IMR-90 (cell line): ENCODE results near the gene WFDC10A. TPM values are rescaled to one million over a fixed set of nuclear protein-coding genes. Genes with fewer than 3 reads are reported as not detected.

Experiments used
- ATAC-seq: fragments of 200-7000 bp; cut with Tn5 transposase; 2 replicates; pipeline ENCODE4 v1.9.1; 2020; ENCODE audit warnings: low read depth, mild to moderate bottlenecking, moderate library complexity
- BruUV-seq: library from RNA; stranded (reverse); fragments of 400-500 nt; replicated peaks from 2 replicates; lab custom pipeline; 2021; lab: Mats Ljungman, UMichigan
- CTCF ChIA-PET: fragments of 300-600 bp; formaldehyde crosslinking; extraction: SDS; loops from one replicate; lab custom pipeline; 2021; ENCODE audit warnings: antibody characterized with exemption; lab: Yijun Ruan, JAX
- POLR2A ChIA-PET: fragments of 300-600 bp; sonication (Branson Sonifier 250); formaldehyde crosslinking; loops from one replicate; lab custom pipeline; 2022; ENCODE audit warnings: antibody characterized with exemption; ENCODE audit not compliant: unreplicated experiment; lab: Charles Lee
- DNase-seq: peaks from one replicate; pipeline ENCODE4 v3.0.0; 2013
- H2AFZ ChIP-seq: replicated peaks from 2 replicates; pipeline ENCODE3; 2013; ENCODE audit warnings: low read length, mild to moderate bottlenecking; ENCODE audit not compliant: poor library complexity
- H2AK5ac ChIP-seq: 2 replicates; pipeline ENCODE4 v1.6.1; 2013; ENCODE audit warnings: low read depth, low read length, inconsistent platforms
- H2AK9ac ChIP-seq: replicated peaks from 2 replicates; pipeline ENCODE3; 2013; ENCODE audit warnings: mild to moderate bottlenecking, low read depth, low read length, moderate library complexity; ENCODE audit not compliant: poor library complexity
- H2BK120ac ChIP-seq: 2 replicates; pipeline ENCODE4 v1.6.1; 2013; ENCODE audit warnings: low read depth, low read length, inconsistent platforms
- H2BK15ac ChIP-seq: 3 replicates; pipeline ENCODE4 v1.6.1; 2013; ENCODE audit warnings: low read depth, low read length, inconsistent platforms
- H2BK20ac ChIP-seq: 2 replicates; pipeline ENCODE4 v1.6.1; 2013; ENCODE audit warnings: low read depth, mild to moderate bottlenecking, inconsistent platforms, low read length, moderate library complexity
- H2BK5ac ChIP-seq: 2 replicates; pipeline ENCODE4 v1.6.1; 2013; ENCODE audit warnings: mild to moderate bottlenecking, low read depth, low read length, inconsistent platforms; ENCODE audit not compliant: poor library complexity, severe bottlenecking
- H3K14ac ChIP-seq: replicated peaks from 2 replicates; pipeline ENCODE4 v1.6.1; 2013; ENCODE audit warnings: low read depth, low read length, inconsistent platforms
- H3K18ac ChIP-seq: 2 replicates; pipeline ENCODE4 v1.6.1; 2013; ENCODE audit warnings: low read depth, low read length, control low read depth
- H3K23ac ChIP-seq: 2 replicates; pipeline ENCODE4 v1.6.1; 2013; ENCODE audit warnings: low read depth, low read length, inconsistent platforms
- H3K27ac ChIP-seq: 2 replicates; pipeline ENCODE4 v1.5.1; 2013; ENCODE audit warnings: mild to moderate bottlenecking, control low read depth, low read length; ENCODE audit not compliant: insufficient read depth
- H3K27me3 ChIP-seq: 2 replicates; pipeline ENCODE4 v1.6.1; 2013; ENCODE audit warnings: low read length; ENCODE audit not compliant: control insufficient read depth, insufficient read depth
- H3K36me3 ChIP-seq: 2 replicates; pipeline ENCODE4 v1.6.1; 2013; ENCODE audit warnings: low read length, mixed read lengths; ENCODE audit not compliant: control insufficient read depth, insufficient read depth
- H3K4ac ChIP-seq: 2 replicates; pipeline ENCODE4 v1.6.1; 2013; ENCODE audit warnings: low read depth, low read length, inconsistent platforms
- H3K4me1 ChIP-seq: 2 replicates; pipeline ENCODE4 v1.6.1; 2013; ENCODE audit warnings: low read length, mixed read lengths; ENCODE audit not compliant: control insufficient read depth, insufficient read depth
- H3K4me2 ChIP-seq: 2 replicates; pipeline ENCODE4 v1.6.1; 2013; ENCODE audit warnings: low read depth, mild to moderate bottlenecking, control low read depth, low read length, moderate library complexity
- H3K4me3 ChIP-seq: 2 replicates; pipeline ENCODE4 v1.5.1; 2013; ENCODE audit warnings: low read depth, mild to moderate bottlenecking, control low read depth, low read length, moderate library complexity; ENCODE audit not compliant: insufficient read depth
- H3K56ac ChIP-seq: 2 replicates; pipeline ENCODE4 v1.6.1; 2013; ENCODE audit warnings: low read length, inconsistent platforms; ENCODE audit not compliant: insufficient read depth; ENCODE audit errors: extremely low read depth
- H3K79me1 ChIP-seq, 2 experiments: 2 replicates each; pipeline ENCODE4 v1.6.1; 2013; ENCODE audit warnings: low read length in 2 of 2, inconsistent platforms in 1 of 2, low read depth in 1 of 2
- H3K9ac ChIP-seq: 2 replicates; pipeline ENCODE4 v1.6.1; 2013; ENCODE audit warnings: low read depth, low read length, control low read depth
- H3K9me1 ChIP-seq: 2 replicates; pipeline ENCODE4 v1.6.1; 2013; ENCODE audit warnings: low read length, inconsistent platforms; ENCODE audit not compliant: insufficient read depth
- H3K9me3 ChIP-seq: 2 replicates; pipeline ENCODE4 v1.6.1; 2013; ENCODE audit warnings: low read length; ENCODE audit not compliant: control insufficient read depth, insufficient read depth
- H4K20me1 ChIP-seq: 2 replicates; pipeline ENCODE4 v1.6.1; 2013; ENCODE audit warnings: low read length, inconsistent platforms; ENCODE audit not compliant: insufficient read depth
- H4K5ac ChIP-seq: 2 replicates; pipeline ENCODE4 v1.6.1; 2013; ENCODE audit warnings: mild to moderate bottlenecking, low read depth, low read length, control low read depth
- H4K8ac ChIP-seq, 2 experiments: 2 replicates each; pipeline ENCODE4 v1.6.1; 2013; ENCODE audit warnings: low read depth in 2 of 2, low read length in 2 of 2, control low read depth in 1 of 2, inconsistent platforms in 1 of 2
- H4K91ac ChIP-seq: 2 replicates; pipeline ENCODE4 v1.6.1; 2013; ENCODE audit warnings: low read depth, low read length, inconsistent platforms; ENCODE audit not compliant: insufficient read depth
- BHLHE40 ChIP-seq: fragments of 150-350 bp; IDR thresholded peaks from 2 replicates; pipeline ENCODE4 v1.6.1; 2016; ENCODE audit warnings: mild to moderate bottlenecking, low read depth, low read length
- MAFK ChIP-seq: IDR thresholded peaks from 2 replicates; pipeline ENCODE4 v1.6.1; 2012; ENCODE audit warnings: low read depth, low read length, improper control_type of control experiment
- MXI1 ChIP-seq: IDR thresholded peaks from 2 replicates; pipeline ENCODE4 v1.6.1; 2012; ENCODE audit warnings: low read depth, mild to moderate bottlenecking, low read length, moderate library complexity, borderline replicate concordance
- RCOR1 ChIP-seq: IDR thresholded peaks from 2 replicates; pipeline ENCODE4 v1.6.1; 2012; ENCODE audit warnings: mild to moderate bottlenecking, low read length, improper control_type of control experiment; ENCODE audit not compliant: insufficient replicate concordance
- RFX5 ChIP-seq: IDR thresholded peaks from 2 replicates; pipeline ENCODE4 v1.8.0; 2012; ENCODE audit warnings: low read depth, mild to moderate bottlenecking, low read length, moderate library complexity
- SMC3 ChIP-seq: fragments of 150-350 bp; IDR thresholded peaks from 2 replicates; pipeline ENCODE4 v1.6.1; 2016; ENCODE audit warnings: low read depth, mild to moderate bottlenecking, antibody characterized with exemption, low read length, moderate library complexity
- WGBS, 2 experiments: methylation state at CpG; one replicate each; pipeline versions ENCODE4 v1.1.5 to v1.1.7; 2013; ENCODE audit warnings: missing lambda C conversion rate in 2 of 2; ENCODE audit not compliant: insufficient read length in 1 of 2; ENCODE audit errors: extremely low coverage in 2 of 2; 5-methylcytosine and 5-hydroxymethylcytosine counted together
- dilution Hi-C: fragments of 300-500 bp; cut with HindIII; formaldehyde crosslinking; loops from one replicate; pipeline ENCODE4 v1.14.3; 2018; ENCODE audit warnings: low sequenced_read_pairs; ENCODE audit not compliant: unreplicated experiment
- in situ Hi-C: fragments of 300-500 bp; cut with MboI; formaldehyde crosslinking; loops from 3 replicates; pipeline ENCODE4 v1.14.3; 2019; ENCODE audit warnings: low sequenced_read_pairs, inconsistent platforms, mixed read lengths
- intact Hi-C: fragments of 100-400 bp; cut with micrococcal nuclease; formaldehyde crosslinking; loops from 2 replicates; pipeline ENCODE4 v1.10.0; 2022
- polyA plus RNA-seq, 3 experiments: library from polyadenylated mRNA; depleted of rRNA; stranded (reverse); fragments of >200 nt; gene quantifications; 2 replicates each; pipeline ENCODE4 v1.2.3, GENCODE V29; 2012; ENCODE audit warnings: low replicate concordance in 1 of 3
- total RNA-seq: library from RNA; depleted of rRNA; stranded (reverse); fragments of >200 nt; gene quantifications from 2 replicates; pipeline ENCODE4 v1.2.3, GENCODE V29; 2012

Gene WFDC10A
- total and polyA plus RNA-seq, 2 of the 4 experiments (the other 2 are of a cell fraction) = not detected

DNA sequence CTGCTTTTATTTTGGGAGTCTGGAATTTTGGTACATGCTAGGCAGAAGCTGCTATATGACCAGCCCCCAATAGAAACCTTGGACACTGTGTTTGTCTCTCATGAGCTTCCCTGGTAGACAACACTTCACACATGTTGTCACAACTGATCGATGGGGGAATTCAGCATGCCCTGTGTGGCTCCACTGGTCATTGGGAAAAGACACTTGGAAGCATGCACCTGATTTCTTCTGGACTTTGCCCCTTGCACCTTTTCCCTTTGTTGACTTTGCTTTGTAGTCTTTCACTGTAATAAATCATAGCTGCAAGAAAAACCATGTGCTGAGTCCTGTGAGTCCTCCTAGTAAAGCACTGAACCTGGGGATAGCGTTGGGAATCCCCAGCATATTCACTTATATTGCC is 7.9 kb upstream of the WFDC10A start:
- no peak overlapping the region for H4K8ac ChIP-seq

More for the DNA sequence above, 7.9 kb upstream of the WFDC10A start:
- intact Hi-C loops = no loop called here
- no peak for TF ChIP-seq RCOR1
- no peak for TF ChIP-seq RFX5
- no peak for TF ChIP-seq MXI1
- TF ChIP-seq SMC3 = no peak
- TF ChIP-seq MAFK = no peak
- no peak for TF ChIP-seq BHLHE40
- CTCF ChIA-PET = no interaction called here
- no peak overlapping the region for H2BK20ac ChIP-seq
- H3K23ac ChIP-seq = no peak overlapping the region
- no peaks in the 10 kb centered on the region for H3K36me3 ChIP-seq
- H3K4me3 ChIP-seq = no peak overlapping the region
- ATAC-seq (no peak), DNase-seq (no peak)
- no CpG with 5 or more reads among the region's 2 CpGs for WGBS, 2 experiments
- H3K4me1 ChIP-seq = no peaks in the 10 kb centered on the region
- H2BK15ac ChIP-seq = no peak overlapping the region
- no peak overlapping the region for H3K27ac ChIP-seq
- no peak overlapping the region for H2BK120ac ChIP-seq
- H2AFZ ChIP-seq = no peak overlapping the region
- no peak overlapping the region for H3K14ac ChIP-seq
- no peak overlapping the region for H4K5ac ChIP-seq
- no peak overlapping the region for H3K56ac ChIP-seq
- H2AK5ac ChIP-seq = no peak overlapping the region
- no peak overlapping the region for H3K4me2 ChIP-seq
- no peaks in the 10 kb centered on the region for H3K9me3 ChIP-seq
- H2AK9ac ChIP-seq = no peak overlapping the region
- POLR2A ChIA-PET = no interaction called here
- H3K27me3 ChIP-seq = no peaks in the 10 kb centered on the region
- no peaks in the 10 kb centered on the region for H3K9me1 ChIP-seq
- no peaks in the 10 kb centered on the region for H4K20me1 ChIP-seq
- dilution Hi-C loops = no loop called here
- no TSS peak for BruUV-seq
- no peak overlapping the region for H3K9ac ChIP-seq
- no peaks in the 10 kb centered on the region for H3K79me1 ChIP-seq
- no peak overlapping the region for H3K4ac ChIP-seq
- H3K18ac ChIP-seq = no peak overlapping the region
- H2BK5ac ChIP-seq = no peak overlapping the region
- in situ Hi-C loops = no loop called here
- no peak overlapping the region for H4K91ac ChIP-seq
